SJCRH30 (cell line): Measurements from ENCODE around the gene GNRHR. TPM values are rescaled to one million over a fixed set of nuclear protein-coding genes. Genes with fewer than 3 reads are reported as not detected.

ENCODE experiments used
- DNase-seq, 2 experiments: peaks; one replicate each; pipeline ENCODE4 v3.0.0-alpha.2; 2015 to 2020
- H3K27ac ChIP-seq: fragments of 250-450 bp; sonication (Bioruptor Pico); 2 replicates; pipeline ENCODE4 v1.5.1; 2020; ENCODE audit warnings: mild to moderate bottlenecking, moderate library complexity
- H3K27me3 ChIP-seq: fragments of 250-450 bp; sonication (Bioruptor Pico); 2 replicates; pipeline ENCODE4 v1.5.1; 2020; ENCODE audit warnings: mild to moderate bottlenecking, moderate library complexity
- H3K36me3 ChIP-seq: fragments of 250-450 bp; sonication (Bioruptor Pico); 2 replicates; pipeline ENCODE4 v1.5.1; 2020; ENCODE audit warnings: mild to moderate bottlenecking, moderate library complexity
- H3K4me1 ChIP-seq: fragments of 250-450 bp; sonication (Bioruptor Pico); 2 replicates; pipeline ENCODE4 v1.5.1; 2020; ENCODE audit warnings: mild to moderate bottlenecking, moderate library complexity
- H3K4me3 ChIP-seq: fragments of 250-450 bp; sonication (Bioruptor Pico); 2 replicates; pipeline ENCODE4 v1.5.1; 2020; ENCODE audit warnings: mild to moderate bottlenecking, moderate library complexity
- H3K9me3 ChIP-seq: fragments of 250-450 bp; sonication (Bioruptor Pico); replicated peaks from 2 replicates; pipeline ENCODE4 v1.5.1; 2020; ENCODE audit warnings: mild to moderate bottlenecking, moderate library complexity
- total RNA-seq: library from RNA; depleted of rRNA; stranded (reverse); fragments of >200 nt; shearing (Covaris generic); gene quantifications from 2 replicates; pipeline ENCODE4 v1.2.3, GENCODE V29; 2014; rRNA removed

GNRHR gene
- total RNA-seq, 1 experiment from 2014 or later, result not detected

GRCh38 chr4:67700738-67701516 is 53.3 kb downstream of the GNRHR start, which contains the start of gene UBA6:
TSS of gene UBA6 (minus strand) at chr4:67701155. CDS start at chr4:67701119, 36 bp downstream.
- peaks cover 4% of the 10 kb centered on the region for H3K4me1 ChIP-seq
- H3K4me3 ChIP-seq, result peak within 1 kb of the TSS; percentile 98
- peak within 1 kb of the TSS; percentile 77 for H3K27ac ChIP-seq
- H3K9me3 ChIP-seq, result no peaks in the 10 kb centered on the region
- H3K27me3 ChIP-seq, result no peaks in the 10 kb centered on the region
- H3K36me3 ChIP-seq, result peaks cover 12% of the 10 kb centered on the region; the same call in 1 of the 2 replicates
- DNase-seq, result peak; percentile 97 to 98

GRCh38 chr4:67700116-67700737 is 54.0 kb downstream of the GNRHR start:
- H3K4me1 ChIP-seq, result peaks cover 4% of the 10 kb centered on the region
- peak overlapping the region; percentile 77 for H3K27ac ChIP-seq
- H3K36me3 ChIP-seq, result peaks cover 16% of the 10 kb centered on the region; the same call in 1 of the 2 replicates
- H3K9me3 ChIP-seq, result no peaks in the 10 kb centered on the region
- peak overlapping the region; percentile 98 for H3K4me3 ChIP-seq
- peak in 1 of 2 experiments; percentile 16 for DNase-seq
- no peaks in the 10 kb centered on the region for H3K27me3 ChIP-seq

- Histone ChIP-seq H3K36me3 (peaks cover 19% of the 10 kb centered on the region; the same call in 1 of the 2 replicates), H3K9me3 (no peaks in the 10 kb centered on the region), H3K27ac (peak overlapping the region; percentile 77; the same call in 1 of the 2 replicates), H3K4me1 (peaks cover 4% of the 10 kb centered on the region; the same call in 1 of the 2 replicates), H3K4me3 (peak overlapping the region; percentile 98), H3K27me3 (no peaks in the 10 kb centered on the region)
- no peak for DNase-seq
Observed at GRCh38 chr4:67699603-67700002, 54.6 kb downstream of the GNRHR start.

- no peak overlapping the region for H3K27ac ChIP-seq
- peaks cover 29% of the 10 kb centered on the region for H3K36me3 ChIP-seq
- H3K27me3 ChIP-seq, result no peaks in the 10 kb centered on the region
- no peaks in the 10 kb centered on the region for H3K9me3 ChIP-seq
- no peak for DNase-seq
- no peak overlapping the region for H3K4me3 ChIP-seq
- peaks cover 4% of the 10 kb centered on the region; the same call in 1 of the 2 replicates for H3K4me1 ChIP-seq
Observed at GRCh38 chr4:67697860-67698687, 56.1 kb downstream of the GNRHR start.

- H3K27ac ChIP-seq, result no peak overlapping the region
- peaks cover 47% of the 10 kb centered on the region for H3K36me3 ChIP-seq
- H3K9me3 ChIP-seq, result no peaks in the 10 kb centered on the region
- H3K27me3 ChIP-seq, result no peaks in the 10 kb centered on the region
- H3K4me1 ChIP-seq, result no peaks in the 10 kb centered on the region
- DNase-seq, result no peak
- H3K4me3 ChIP-seq, result no peak overlapping the region
Observed at GRCh38 chr4:67696061-67696460, 58.1 kb downstream of the GNRHR start.

GRCh38 chr4:67694662-67695061 is 59.5 kb downstream of the GNRHR start:
- H3K4me3 ChIP-seq, result no peak overlapping the region
- H3K36me3 ChIP-seq, result peaks cover 55% of the 10 kb centered on the region
- no peaks in the 10 kb centered on the region for H3K27me3 ChIP-seq
- no peaks in the 10 kb centered on the region for H3K9me3 ChIP-seq
- no peak overlapping the region for H3K27ac ChIP-seq
- no peak for DNase-seq
- H3K4me1 ChIP-seq, result no peaks in the 10 kb centered on the region

- no peak overlapping the region for H3K4me3 ChIP-seq
- H3K9me3 ChIP-seq, result no peaks in the 10 kb centered on the region
- DNase-seq, result no peak
- H3K4me1 ChIP-seq, result no peaks in the 10 kb centered on the region
- H3K36me3 ChIP-seq, result peaks cover 60% of the 10 kb centered on the region
- H3K27me3 ChIP-seq, result no peaks in the 10 kb centered on the region
- H3K27ac ChIP-seq, result no peak overlapping the region
Observed at GRCh38 chr4:67691328-67691727, 62.9 kb downstream of the GNRHR start.

Other genes with a start within 250 kb of the GNRHR start
- gene CENPC, start 208.9 kb downstream of the GNRHR start, total RNA-seq, result 27.2 and 36.4 TPM in 2 replicates
- gene STAP1, start 195.7 kb downstream of the GNRHR start, total RNA-seq, result 0.08 and 0.58 TPM in 2 replicates
- gene UBA6, start 53.2 kb downstream of the GNRHR start, total RNA-seq, result 105 and 118 TPM in 2 replicates
- not detected in 2 replicates for gene TMPRSS11D, start 129.6 kb upstream of the GNRHR start, total RNA-seq
- not detected in 2 replicates for gene TMPRSS11A, start 209.1 kb upstream of the GNRHR start, total RNA-seq